Activated naive CD4-positive, alpha-beta T cell treated with anti-CD3 and anti-CD28 coated beads, Interleukin-2, amount 50 U/mL, for 16 hours (primary cell): ENCODE data around the gene PCNX2.
"Not testable (repeated sequence)": the region's sequence is repeated elsewhere in the genome, so short reads cannot be mapped to it uniquely, and the experiment has no call there.

Source experiments
- DNase-seq: peaks from one replicate; pipeline ENCODE4 v3.0.0-alpha.2; 2020

The PCNX2 gene

DNA sequence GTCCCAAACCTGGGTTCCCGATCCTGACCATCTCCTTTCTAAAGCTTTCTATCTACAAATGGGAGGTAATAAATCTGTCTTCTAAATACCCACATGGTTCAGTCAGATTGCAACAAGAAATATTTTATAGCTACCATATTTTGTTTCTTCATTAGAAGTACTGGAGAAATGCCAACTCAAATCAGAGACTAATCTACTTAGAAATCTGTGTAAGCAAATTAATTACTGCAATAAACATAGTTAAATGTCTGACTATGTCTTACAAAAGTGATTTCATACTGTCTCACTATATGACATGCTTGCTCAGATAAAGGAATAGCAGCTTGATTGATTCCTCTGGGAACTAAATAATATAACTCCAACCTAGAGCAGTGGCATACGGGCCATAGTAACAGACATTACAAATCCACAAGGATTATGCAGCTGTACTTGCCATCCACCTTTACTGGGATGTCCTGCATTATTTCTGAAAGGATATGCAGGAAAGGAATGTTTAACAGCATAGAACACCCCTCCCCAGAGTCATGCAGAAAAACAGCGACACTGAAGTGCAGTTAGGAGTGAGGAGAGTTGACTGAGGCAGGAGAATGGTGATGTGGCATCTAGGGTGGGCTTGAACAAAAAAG lies 80.3 kb downstream of the PCNX2 start:
- DNase-seq: no peak

- DNase-seq: no peak
Measured at GRCh38 chr1:233211595-233211994, 83.9 kb downstream of the PCNX2 start.

GRCh38 chr1:233211106-233211505 lies 84.4 kb downstream of the PCNX2 start:
- no peak for DNase-seq

DNA sequence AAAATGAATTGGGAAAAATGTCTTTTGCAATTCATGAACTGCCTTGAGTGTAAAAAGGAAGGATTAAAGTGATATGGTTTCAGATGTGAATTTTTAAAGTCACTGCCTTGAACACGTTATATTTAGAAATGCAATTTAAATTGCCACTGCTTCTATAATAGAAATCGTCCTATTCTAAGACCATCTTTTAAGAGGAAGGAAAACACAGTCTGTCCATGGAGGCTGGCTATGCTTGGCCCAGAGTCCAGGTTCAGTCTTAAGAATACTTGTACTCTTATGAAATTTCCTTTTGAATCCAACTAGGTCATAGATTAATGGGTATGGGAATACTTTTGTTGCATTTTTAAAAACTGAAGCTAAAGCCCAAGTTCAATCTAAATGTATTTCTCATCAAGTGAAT lies 86.0 kb downstream of the PCNX2 start:
- no peak for DNase-seq

- no peak for DNase-seq
Measured at GRCh38 chr1:233208687-233209086, 86.8 kb downstream of the PCNX2 start.

GRCh38 chr1:233197940-233198339 lies 97.6 kb downstream of the PCNX2 start:
- no peak for DNase-seq

DNA sequence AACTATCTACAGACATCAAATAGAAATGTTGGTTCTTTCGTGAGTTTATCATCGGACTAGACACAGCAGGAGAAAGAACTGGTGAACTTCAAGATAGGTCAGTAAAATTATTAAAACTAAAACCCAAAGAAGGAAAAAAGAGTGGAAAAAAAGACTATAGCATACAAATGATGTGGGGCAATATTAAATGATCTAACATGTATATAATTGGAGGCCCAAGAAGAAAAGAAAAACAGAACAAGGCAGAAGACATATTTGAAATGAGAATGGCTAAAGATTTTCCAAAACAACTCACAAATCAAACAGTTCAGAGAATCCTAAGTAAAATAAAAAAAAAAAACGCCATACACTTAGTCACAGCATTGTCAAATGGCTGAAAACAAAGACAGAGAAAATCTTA lies 101.8 kb downstream of the PCNX2 start:
- no peak for DNase-seq

DNA sequence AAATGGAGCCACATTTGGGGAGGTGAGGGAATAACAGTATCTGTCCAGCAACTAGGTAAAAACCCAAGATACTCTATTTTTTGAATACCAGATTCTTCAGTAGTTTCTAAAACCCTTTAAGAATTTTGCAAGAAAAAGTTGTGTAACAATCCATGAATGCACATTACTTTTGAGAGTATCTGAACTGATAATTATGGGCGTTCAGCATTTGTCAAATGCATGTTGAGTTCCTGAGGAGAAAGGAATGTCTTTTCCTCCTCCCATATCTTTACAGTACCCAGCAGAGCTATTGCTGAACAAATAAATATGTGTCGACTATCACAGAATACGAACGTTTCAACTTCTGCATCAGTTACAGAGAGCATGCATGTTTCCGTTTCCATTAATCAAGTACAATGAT lies 104.5 kb downstream of the PCNX2 start:
- no peak for DNase-seq

- no peak for DNase-seq
Measured at GRCh38 chr1:233189526-233189925, 106.0 kb downstream of the PCNX2 start.

- no peak for DNase-seq
Measured at GRCh38 chr1:233188061-233188460, 107.5 kb downstream of the PCNX2 start.

DNA sequence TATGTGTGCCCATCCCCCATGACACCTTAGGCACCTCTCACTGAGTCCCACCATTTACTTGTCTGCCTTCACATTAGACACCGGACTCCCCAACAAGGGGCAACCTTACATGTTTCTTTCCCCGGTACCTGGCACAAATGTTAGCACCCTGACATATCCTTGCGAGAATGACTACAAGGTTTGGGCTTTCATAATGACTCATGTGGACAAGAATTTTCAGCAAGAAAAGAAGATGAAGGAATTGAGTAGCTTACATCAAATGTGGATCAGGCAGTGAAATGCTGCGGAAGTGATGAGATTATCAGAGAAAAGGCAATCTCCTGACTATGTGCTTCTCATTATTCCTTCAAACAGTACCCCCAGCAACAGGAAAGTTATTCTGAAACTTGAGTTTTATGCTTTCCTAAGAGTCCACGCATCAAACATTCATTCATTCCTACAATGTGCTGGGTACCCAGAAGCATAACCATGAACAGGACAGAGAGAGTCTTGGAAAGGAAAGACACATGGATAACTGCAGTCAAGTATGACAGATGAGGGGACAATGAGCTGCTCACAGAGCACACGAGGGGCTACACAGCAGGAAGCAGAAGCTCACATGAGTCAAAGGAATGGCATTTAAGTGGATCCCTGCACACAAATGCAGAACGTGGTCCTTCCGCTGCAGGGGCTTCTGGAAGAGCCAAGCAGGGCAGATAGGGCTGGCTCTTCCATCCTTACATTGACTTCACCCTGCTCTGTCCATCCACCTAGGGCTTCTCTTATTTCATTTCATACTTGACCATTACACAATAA lies 112.1 kb downstream of the PCNX2 start:
- DNase-seq: no peak

GRCh38 chr1:233182587-233182986 lies 112.9 kb downstream of the PCNX2 start:
- no peak for DNase-seq

GRCh38 chr1:233180641-233181364 lies 114.7 kb downstream of the PCNX2 start:
- no peak for DNase-seq

- DNase-seq: not testable (repeated sequence)
Measured at GRCh38 chr1:233179638-233180037, 115.9 kb downstream of the PCNX2 start.

GRCh38 chr1:233172201-233172600 lies 123.3 kb downstream of the PCNX2 start:
- DNase-seq: no peak

- DNase-seq: no peak
Measured at GRCh38 chr1:233170741-233171140, 124.8 kb downstream of the PCNX2 start.

- DNase-seq: no peak
Measured at GRCh38 chr1:233168384-233168783, 127.1 kb downstream of the PCNX2 start.

- no peak for DNase-seq
Measured at GRCh38 chr1:233166896-233167295, 128.6 kb downstream of the PCNX2 start.

DNA sequence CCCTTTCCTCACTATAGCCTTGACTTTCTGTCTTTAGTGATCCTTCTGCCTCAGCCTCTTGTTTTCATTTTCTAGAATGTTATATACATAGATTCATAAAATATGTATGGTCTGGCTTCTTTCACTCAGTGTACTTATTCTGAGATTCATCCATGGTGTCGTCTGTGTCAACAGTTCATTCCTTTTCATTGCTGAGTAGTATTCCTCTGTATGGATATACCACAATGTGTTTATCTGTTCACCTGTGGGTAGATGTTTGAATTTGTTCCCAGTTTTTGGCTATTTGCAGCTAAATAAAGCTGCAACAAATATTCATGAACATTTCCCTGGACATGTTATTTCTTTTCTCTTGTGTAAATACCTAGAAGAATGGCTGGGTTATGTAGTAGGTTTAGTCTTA lies 131.8 kb downstream of the PCNX2 start:
- no peak for DNase-seq

DNA sequence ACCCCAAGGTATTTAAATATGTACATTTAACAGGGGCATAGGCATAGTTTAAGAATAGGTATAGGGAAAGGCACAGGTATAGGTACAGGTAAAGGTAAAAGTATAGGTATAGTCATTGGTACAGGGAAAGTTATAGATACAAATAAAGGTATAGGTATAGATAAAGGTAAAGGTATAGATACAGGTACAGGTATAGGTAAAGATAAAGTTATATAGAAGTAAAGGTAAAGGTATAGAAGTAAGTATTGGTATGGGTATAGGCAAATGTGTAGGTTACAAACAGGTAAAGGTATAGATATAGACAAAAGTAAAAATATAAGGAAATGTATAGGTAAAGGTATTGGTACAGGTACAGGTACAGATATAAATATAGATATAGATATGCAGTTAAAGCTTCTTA lies 137.2 kb downstream of the PCNX2 start:
- no peak for DNase-seq

DNA sequence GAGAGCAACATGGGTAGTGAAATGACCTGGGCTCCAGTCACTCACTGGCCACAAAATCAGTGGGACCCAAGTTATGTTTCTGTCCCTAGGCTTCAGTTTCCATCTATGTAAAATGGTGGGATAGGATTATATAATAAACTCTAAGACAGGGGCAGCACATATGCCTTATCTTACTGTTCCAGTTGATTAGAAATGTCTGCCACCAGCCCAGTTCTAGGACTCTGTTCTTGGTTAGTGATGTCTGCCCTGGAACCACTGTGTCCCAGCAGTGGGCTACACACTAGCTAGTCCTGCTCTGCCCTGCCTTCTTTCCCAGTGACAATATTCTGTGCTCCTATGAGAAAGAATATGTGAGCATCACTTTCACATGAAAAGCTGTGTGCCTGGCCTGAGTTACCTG lies 138.3 kb downstream of the PCNX2 start:
- DNase-seq: no peak

- no peak for DNase-seq
Measured at GRCh38 chr1:233151861-233152260, 143.7 kb downstream of the PCNX2 start.

DNA sequence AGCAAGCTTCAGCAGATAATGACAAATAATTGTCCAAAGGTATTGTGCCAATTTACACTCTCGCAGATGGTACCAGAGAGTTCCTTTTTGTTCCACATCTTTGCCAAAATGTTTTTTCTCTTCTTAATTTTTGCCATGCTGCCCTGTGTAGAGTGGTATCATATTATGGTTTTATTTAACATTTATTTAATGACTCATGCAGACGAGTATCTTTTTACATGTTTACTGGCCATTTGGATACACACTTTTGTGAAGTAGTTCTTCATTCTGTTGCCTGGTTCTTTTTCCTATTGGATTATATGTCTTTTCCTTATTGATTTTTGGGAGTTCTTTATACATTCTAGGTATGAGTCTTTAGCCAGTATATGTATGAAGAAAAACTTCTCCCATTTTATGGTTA lies 151.1 kb downstream of the PCNX2 start:
- no peak for DNase-seq

- DNase-seq: no peak
Measured at GRCh38 chr1:233143241-233143640, 152.3 kb downstream of the PCNX2 start.
